ENCODE data around the gene AKAP10.
A peak's percentile ranks its signal among the peaks of the same experiment; 100 is the strongest.
"Not testable (repeated sequence)": the region's sequence is repeated elsewhere in the genome, so short reads cannot be mapped to it uniquely, and the experiment has no call there.

The AKAP10 gene

DNA sequence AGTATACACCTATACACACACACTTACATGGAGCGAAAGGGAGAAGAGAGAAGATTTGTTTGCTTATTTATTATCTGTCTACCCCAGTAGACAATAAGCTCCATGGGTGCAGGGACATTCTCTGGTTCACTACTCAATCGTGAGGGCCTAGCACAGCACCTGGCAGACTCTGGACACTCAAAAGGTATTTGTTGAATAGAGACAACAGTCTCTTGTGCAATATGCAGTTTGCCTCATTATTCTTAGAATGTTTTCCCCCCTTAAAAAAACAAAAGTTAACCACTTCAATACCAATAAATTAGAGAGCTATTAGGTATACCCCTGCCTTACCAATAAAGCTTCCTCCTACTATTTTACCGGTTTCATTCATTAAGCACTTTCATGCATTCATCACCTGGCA lies 2.0 kb downstream of the AKAP10 start:
- H3K4me3 ChIP-seq (replicated peaks; ENCODE audit: low read depth, low read length): peak overlapping the region; percentile 7
- no peak for DNase-seq (ENCODE audit: low read depth)
- TF ChIP-seq, protein P1, sequence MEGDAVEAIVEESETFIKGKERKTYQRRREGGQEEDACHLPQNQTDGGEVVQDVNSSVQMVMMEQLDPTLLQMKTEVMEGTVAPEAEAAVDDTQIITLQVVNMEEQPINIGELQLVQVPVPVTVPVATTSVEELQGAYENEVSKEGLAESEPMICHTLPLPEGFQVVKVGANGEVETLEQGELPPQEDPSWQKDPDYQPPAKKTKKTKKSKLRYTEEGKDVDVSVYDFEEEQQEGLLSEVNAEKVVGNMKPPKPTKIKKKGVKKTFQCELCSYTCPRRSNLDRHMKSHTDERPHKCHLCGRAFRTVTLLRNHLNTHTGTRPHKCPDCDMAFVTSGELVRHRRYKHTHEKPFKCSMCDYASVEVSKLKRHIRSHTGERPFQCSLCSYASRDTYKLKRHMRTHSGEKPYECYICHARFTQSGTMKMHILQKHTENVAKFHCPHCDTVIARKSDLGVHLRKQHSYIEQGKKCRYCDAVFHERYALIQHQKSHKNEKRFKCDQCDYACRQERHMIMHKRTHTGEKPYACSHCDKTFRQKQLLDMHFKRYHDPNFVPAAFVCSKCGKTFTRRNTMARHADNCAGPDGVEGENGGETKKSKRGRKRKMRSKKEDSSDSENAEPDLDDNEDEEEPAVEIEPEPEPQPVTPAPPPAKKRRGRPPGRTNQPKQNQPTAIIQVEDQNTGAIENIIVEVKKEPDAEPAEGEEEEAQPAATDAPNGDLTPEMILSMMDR (IDR thresholded peaks at IDR 0.05; ENCODE audit: low read length, missing control alignments): no peak

DNA sequence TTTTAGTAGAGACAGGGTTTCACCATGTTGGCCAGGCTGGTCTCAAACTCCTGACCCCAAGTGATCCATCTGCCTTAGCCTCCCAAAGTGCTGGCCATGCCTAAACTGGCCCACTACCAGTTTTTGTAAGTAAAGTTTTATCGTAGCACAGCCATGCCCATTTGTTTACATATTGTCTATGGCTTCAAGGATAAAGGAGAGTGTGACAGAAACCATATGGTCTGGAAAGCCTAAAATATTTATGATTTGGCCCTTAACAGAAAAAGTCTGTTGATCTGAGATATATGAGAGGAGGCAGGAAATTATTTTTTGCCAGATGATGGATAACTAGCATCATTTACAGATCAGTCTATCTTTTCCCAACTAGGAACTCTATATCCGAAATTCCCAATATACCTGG lies 4.5 kb downstream of the AKAP10 start:
- TF ChIP-seq, protein P1 (IDR thresholded peaks at IDR 0.05; ENCODE audit: low read length, missing control alignments): no peak
- no peak overlapping the region for H3K4me3 ChIP-seq (replicated peaks; ENCODE audit: low read depth, low read length)
- no peak for DNase-seq (ENCODE audit: low read depth)

DNA sequence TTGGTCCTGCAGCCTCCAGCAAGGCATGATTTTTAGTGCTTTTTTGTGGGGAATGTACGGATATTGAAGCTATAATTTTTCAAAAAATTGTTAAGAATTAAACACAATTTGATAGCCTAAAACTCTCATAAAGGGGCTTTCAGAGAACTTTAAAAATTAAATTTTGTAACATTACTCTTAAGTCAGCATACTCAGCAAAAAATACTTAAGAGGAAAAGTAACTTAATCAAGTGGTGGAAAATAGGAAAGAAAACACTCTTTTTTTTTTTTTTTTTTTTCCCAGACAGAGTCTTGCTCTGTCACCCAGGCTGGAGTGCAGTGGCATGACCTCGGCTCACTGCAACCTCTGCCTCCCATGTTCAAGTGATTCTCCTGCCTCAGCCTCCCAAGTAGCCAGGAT lies 14.7 kb downstream of the AKAP10 start:
- H3K4me3 ChIP-seq (replicated peaks; ENCODE audit: low read depth, low read length); DNase-seq (ENCODE audit: low read depth): not testable (repeated sequence)

DNA sequence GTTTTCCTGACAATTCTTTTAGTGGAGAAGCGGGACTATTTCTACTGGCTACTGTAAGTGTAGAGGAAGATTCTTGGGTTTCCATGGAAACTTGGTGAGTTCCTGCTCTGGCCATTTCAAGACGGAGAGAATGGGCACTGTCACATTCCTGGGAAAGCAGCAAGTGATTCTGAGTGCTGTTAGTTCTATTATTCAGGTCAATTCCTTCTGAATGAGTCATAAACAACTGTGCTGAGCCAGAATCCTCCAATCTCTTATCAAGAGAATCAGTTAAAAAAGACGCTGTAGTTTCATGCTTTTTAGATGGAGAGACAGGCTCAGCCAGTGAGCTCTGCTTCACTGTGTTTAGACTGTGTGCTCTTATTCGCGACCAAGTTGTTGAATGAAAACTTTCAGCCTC lies 19.6 kb downstream of the AKAP10 start:
- TF ChIP-seq, protein P1 (IDR thresholded peaks at IDR 0.05; ENCODE audit: low read length, missing control alignments): no peak
- DNase-seq (ENCODE audit: low read depth): peak; percentile 84
- no peak overlapping the region for H3K4me3 ChIP-seq (replicated peaks; ENCODE audit: low read depth, low read length)

DNA sequence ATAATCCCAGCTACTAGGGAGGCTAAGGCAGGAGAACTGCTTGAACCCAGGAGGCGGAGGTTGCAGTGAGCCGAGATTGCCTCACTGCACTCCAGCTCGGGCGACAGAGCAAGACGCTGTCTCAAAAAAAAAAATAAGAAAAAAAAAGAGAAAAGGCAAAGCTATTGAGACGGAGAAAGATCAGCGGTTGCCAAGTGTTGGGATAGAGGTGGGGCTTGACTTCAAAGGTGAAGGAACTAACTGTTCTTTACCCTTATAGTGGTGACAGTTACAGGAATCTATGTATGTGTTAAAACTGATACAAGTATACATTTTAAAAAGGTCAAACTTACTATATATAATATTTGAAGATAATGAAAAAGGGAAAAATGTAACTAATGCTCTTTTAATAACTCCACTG lies 22.5 kb downstream of the AKAP10 start:
- TF ChIP-seq, protein P1 (IDR thresholded peaks at IDR 0.05; ENCODE audit: low read length, missing control alignments): no peak
- no peak for DNase-seq (ENCODE audit: low read depth)
- H3K4me3 ChIP-seq (replicated peaks; ENCODE audit: low read depth, low read length): no peak overlapping the region

DNA sequence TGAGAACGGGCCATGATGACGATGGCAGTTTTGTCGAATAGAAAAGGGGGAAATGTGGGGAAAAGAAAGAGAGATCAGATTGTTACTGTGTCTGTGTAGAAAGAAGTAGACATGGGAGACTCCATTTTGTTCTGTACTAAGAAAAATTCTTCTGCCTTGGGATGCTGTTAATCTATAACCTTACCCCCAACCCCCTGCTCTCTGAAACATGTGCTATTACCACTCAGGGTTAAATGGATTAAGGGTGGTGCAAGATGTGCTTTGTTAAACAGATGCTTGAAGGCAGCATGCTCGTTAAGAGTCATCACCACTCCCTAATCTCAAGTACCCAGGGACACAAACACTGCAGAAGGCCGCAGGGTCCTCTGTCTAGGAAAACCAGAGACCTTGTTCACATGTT lies 26.2 kb downstream of the AKAP10 start:
- H3K4me3 ChIP-seq (replicated peaks; ENCODE audit: low read depth, low read length); DNase-seq (ENCODE audit: low read depth): not testable (repeated sequence)

DNA sequence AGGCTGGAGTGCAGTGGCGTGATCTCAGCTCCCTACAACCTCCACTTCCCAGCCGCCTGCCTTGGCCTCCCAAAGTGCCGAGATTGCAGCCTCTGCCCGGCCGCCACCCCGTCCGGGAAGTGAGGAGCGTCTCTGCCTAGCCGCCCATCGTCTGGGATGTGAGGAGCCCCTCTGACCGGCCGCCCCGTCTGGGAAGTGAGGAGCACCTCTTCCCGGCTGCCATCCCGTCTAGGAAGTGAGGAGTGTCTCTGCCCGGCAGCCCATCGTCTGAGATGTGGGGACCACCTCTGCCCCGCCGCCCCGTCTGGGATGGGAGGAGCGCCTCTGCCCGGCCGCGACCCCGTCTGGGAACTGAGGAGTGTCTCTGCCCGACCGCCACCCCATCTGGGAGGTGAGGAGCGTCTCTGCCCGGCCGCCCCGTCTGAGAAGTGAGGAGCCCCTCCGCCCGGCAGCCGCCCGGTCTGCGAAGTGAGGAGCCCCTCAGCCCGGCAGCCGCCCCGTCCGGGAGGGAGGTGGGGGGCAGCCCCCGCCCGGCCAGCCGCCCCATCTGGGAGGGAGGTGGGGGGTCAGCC lies 26.9 kb downstream of the AKAP10 start:
- not testable (repeated sequence) for H3K4me3 ChIP-seq (replicated peaks; ENCODE audit: low read depth, low read length); DNase-seq (ENCODE audit: low read depth)

DNA sequence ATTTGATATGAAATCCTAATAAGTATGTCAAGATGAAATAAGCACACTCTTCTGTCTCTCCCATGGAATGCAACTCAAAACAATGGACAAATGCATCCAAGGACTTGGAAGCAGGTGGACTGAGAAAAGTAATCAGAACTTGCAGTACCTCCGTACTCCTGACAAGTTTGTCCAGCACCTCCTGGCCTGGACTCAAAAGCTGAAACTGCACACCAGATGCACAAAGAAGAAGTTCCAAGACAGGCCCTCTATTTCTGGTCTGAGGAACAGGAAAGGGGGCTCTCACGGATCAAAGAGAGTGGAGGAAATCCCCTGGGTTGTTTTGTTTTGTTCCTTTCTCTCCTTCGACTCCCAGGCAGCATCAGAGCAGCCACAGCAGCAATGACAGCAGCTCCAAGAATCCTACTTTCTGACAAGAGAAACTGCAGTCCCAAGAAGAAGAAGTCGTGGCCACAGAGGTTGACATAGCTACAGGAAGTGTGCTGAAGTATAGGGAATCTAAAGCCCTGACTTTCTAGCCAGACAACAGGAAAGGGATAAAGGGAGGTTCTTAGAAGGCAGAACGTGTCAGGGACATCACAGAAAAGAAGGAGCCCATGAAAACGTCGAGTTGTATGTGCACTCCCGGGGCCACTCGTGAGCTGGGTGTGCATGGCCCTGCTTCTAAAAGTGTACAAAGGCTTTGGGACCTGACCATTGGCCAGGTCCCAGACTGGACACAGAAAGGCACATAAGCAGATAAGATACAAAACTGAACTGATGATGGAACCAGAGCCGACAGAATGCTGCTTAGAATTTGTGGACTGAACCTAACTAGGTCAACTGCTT lies 29.3 kb downstream of the AKAP10 start:
- DNase-seq (ENCODE audit: low read depth): no peak
- no peak overlapping the region for H3K4me3 ChIP-seq (replicated peaks; ENCODE audit: low read depth, low read length)
- TF ChIP-seq, protein P1 (IDR thresholded peaks at IDR 0.05; ENCODE audit: low read length, missing control alignments): no peak

Measured in fibroblast of pulmonary artery (primary cell).